ENCODE measurements around the gene SKA1. TPM values are rescaled to one million over a fixed set of nuclear protein-coding genes. Genes with fewer than 3 reads are reported as not detected.

SKA1 gene, protein sequence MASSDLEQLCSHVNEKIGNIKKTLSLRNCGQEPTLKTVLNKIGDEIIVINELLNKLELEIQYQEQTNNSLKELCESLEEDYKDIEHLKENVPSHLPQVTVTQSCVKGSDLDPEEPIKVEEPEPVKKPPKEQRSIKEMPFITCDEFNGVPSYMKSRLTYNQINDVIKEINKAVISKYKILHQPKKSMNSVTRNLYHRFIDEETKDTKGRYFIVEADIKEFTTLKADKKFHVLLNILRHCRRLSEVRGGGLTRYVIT
- 1 to 10 TPM; 5.5 to 6.6 TPM for total RNA-seq
- polyA plus RNA-seq (ENCODE audit: insufficient read depth, low read depth, low replicate concordance), result 11.9 TPM
- long read RNA-seq, donor 1, partial matches to known transcripts, result 0 of 3 reads
- long read RNA-seq, donor 1, other reads (novel, unspliced or antisense), result 0 of 3 reads
- long read RNA-seq, donor 2, partial matches to known transcripts, result 0 of 1 reads
- long read RNA-seq, donor 2, other reads (novel, unspliced or antisense), result 0 of 1 reads

DNA sequence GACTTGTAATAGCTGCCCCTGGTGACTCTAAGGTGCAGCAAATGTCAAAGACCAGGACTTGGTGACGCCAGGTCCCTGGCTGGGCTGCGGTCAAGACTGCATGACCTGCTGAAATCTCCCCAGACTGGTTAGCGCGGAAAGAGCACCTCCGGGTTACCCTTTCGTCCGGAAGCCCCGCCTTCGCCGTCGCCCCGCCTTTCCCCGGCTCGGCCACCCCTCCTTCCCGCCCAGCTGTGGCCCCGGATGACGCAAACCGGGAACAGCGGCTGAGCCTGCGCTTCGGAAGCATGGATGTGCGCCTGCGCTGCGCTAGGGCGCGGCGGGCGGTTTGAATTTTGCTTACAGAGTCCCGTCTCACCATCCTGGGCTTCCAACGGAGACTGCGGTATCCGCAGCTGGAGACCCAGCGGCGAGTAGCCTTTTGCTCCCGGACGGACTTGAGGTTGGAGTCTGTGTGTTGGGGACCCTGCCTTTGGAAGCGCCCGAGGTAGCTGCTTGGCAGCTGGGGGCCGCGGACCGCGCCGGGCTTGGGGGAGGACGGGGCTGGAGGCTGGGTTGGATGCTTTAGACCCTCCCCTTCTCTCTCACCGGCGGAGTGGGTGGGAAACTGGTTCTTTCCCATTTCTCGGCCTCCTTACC is at the start of gene SKA1:
SKA1 (plus strand) TSS at position 294 of the 639 bp plus-strand sequence. CDS start 785 bp downstream, outside the sequence.
- Histone ChIP-seq H3K36me3 (ENCODE audit: low read depth, missing control alignments) (no peaks in the 10 kb centered on the region), H3K4me1 (peaks cover 11% of the 10 kb centered on the region), H3K27ac (peak within 1 kb of the TSS; percentile 66 to 83), H3K4me3 (peak within 1 kb of the TSS; percentile 59 to 67), H3K27me3 (no peaks in the 10 kb centered on the region), H3K9me3 (no peaks in the 10 kb centered on the region)
- TF ChIP-seq, protein P1, sequence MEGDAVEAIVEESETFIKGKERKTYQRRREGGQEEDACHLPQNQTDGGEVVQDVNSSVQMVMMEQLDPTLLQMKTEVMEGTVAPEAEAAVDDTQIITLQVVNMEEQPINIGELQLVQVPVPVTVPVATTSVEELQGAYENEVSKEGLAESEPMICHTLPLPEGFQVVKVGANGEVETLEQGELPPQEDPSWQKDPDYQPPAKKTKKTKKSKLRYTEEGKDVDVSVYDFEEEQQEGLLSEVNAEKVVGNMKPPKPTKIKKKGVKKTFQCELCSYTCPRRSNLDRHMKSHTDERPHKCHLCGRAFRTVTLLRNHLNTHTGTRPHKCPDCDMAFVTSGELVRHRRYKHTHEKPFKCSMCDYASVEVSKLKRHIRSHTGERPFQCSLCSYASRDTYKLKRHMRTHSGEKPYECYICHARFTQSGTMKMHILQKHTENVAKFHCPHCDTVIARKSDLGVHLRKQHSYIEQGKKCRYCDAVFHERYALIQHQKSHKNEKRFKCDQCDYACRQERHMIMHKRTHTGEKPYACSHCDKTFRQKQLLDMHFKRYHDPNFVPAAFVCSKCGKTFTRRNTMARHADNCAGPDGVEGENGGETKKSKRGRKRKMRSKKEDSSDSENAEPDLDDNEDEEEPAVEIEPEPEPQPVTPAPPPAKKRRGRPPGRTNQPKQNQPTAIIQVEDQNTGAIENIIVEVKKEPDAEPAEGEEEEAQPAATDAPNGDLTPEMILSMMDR (IDR thresholded peaks at IDR 0.05), result no peak
- no peak for TF ChIP-seq POLR2A (IDR thresholded peaks at IDR 0.05)
- 0 to 1% methylated on average over 18 to 44 of the region's 47 CpGs for whole genome bisulfite sequencing, 2 donors
- intact Hi-C loops (cut with DNase I; ENCODE audit: low total_unique reads), result loop anchor here (10.0 kb wide), 1 partner anchor 290 kb away; no protein-coding TSS in a partner anchor
- peak; percentile 92 for DNase-seq

DNA sequence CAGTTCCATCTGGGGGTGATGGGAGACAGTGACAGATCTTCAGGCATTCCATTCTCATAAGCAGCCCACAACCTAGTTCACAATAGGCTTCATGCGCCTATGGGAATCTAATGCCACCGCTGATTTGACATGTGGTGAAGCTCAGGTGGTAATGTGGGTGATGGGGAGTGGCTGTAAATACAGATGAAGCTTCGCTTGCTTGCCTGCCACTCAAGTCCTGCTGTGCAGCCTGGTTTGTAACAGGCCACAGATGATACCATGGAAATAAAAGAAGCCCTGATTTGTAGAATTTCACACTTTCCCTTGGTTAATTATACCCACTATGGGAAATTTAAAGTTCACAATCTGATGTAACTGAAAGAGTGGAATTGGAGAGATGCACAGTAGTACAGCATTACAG is 46.9 kb upstream of the SKA1 start:
- WGBS, 2 donors, result 85 to 88% methylated on average over 3 of the region's 3 CpGs

DNA sequence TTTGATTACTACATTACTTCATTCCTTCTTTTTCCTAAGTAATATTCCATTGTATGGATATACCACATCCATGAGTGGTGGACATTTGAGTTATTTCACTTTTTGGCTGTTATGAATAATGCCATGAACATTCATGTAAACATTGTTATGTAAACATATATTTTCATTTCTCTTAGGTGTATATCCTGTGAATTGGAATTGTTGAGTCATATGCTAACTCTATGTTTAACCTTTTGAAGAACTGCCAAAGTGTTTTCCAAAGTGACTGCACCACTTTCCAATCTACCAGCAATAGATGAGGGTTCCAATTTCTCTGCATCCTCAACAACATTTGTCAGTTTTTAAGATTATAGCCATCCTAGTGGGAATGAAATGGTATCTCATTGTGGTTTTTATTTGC is 44.7 kb upstream of the SKA1 start:
- H3K4me3 ChIP-seq, result no peak overlapping the region
- H3K36me3 ChIP-seq (ENCODE audit: low read depth, missing control alignments), result no peaks in the 10 kb centered on the region
- no peaks in the 10 kb centered on the region for H3K4me1 ChIP-seq
- no peaks in the 10 kb centered on the region for H3K27me3 ChIP-seq
- H3K27ac ChIP-seq, result no peak overlapping the region
- no peaks in the 10 kb centered on the region for H3K9me3 ChIP-seq
- intact Hi-C loops (cut with DNase I; ENCODE audit: low total_unique reads), result no loop called here
- no peak for DNase-seq
- TF ChIP-seq, protein P1 (IDR thresholded peaks at IDR 0.05), result no peak
- no peak for TF ChIP-seq POLR2A (IDR thresholded peaks at IDR 0.05)

More for the DNA sequence above, 46.9 kb upstream of the SKA1 start:
- DNase-seq, result no peak
- no peak overlapping the region for H3K27ac ChIP-seq
- intact Hi-C loops (cut with DNase I; ENCODE audit: low total_unique reads), result no loop called here
- no peaks in the 10 kb centered on the region for H3K36me3 ChIP-seq (ENCODE audit: low read depth, missing control alignments)
- H3K9me3 ChIP-seq, result no peaks in the 10 kb centered on the region
- H3K4me3 ChIP-seq, result no peak overlapping the region
- H3K27me3 ChIP-seq, result no peaks in the 10 kb centered on the region
- TF ChIP-seq, protein P1 (IDR thresholded peaks at IDR 0.05), result no peak
- TF ChIP-seq POLR2A (IDR thresholded peaks at IDR 0.05), result no peak
- no peaks in the 10 kb centered on the region for H3K4me1 ChIP-seq

DNA sequence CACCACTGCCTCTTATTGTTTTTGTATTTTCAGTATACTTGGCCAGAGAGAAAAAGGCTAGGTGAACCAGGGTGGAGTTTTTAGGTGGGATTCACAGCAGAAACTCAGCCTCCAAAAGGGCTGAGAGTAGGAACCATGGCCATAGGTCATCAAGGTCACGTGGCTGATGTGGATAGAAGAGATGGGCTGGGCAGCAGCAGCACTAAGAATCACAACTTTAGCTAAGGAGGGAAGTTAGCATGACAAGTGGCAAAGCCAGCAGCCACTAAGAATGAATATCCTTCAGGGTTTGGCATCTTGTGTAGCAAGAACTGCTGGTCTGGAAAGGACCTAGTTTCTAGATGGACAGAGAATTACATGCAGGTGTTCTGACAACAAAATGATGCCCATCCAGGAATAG is 43.2 kb upstream of the SKA1 start:
- H3K27ac ChIP-seq, result no peak overlapping the region
- no peaks in the 10 kb centered on the region for H3K27me3 ChIP-seq
- no peaks in the 10 kb centered on the region for H3K4me1 ChIP-seq
- no peak for TF ChIP-seq POLR2A (IDR thresholded peaks at IDR 0.05)
- TF ChIP-seq, protein P1 (IDR thresholded peaks at IDR 0.05), result no peak
- no peak overlapping the region for H3K4me3 ChIP-seq
- intact Hi-C loops (cut with DNase I; ENCODE audit: low total_unique reads), result no loop called here
- DNase-seq, result no peak
- WGBS, 2 donors, result 73 to 81% methylated on average over 1 of the region's 1 CpG
- no peaks in the 10 kb centered on the region for H3K9me3 ChIP-seq
- H3K36me3 ChIP-seq (ENCODE audit: low read depth, missing control alignments), result no peaks in the 10 kb centered on the region

Measured in testis (tissue), 5 donors.